ENCODE measurements around the gene LRMDA. TPM values are rescaled to one million over a fixed set of nuclear protein-coding genes. Genes with fewer than 3 reads are reported as not detected.

LRMDA gene
- total and polyA plus RNA-seq, 2 of the 13 experiments (the other 11 are each of a cell fraction or from before 2014, with no cell fraction given) = 13.4 to 22.0 TPM

DNA sequence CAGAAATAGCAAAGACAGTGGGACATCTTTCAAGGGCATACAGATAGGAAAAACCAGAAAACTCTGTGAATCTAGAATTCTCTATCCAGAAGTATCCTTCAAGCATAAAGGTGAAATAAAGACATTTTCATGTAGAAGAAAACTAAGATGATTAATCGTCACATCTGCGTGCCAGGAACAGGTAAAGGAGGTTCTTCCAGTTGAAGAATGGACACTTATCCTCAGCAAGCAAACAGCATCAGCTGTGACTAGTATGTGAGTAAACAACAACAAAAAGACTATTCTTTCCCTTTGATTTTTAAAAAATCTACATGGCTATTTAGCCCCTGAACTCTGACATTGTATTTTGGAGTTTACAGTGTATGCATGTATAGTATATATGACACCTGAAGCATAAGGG, 124.9 kb downstream of the LRMDA start:
- ATAC-seq (no peak), FAIRE-seq (no peak)

More for the DNA sequence above, 124.9 kb downstream of the LRMDA start:
- WGBS (ENCODE audit: low lambda C conversion rate) = 52% methylated on average over 2 of the region's 2 CpGs
- no peaks in the 10 kb centered on the region for H3K27me3 ChIP-seq (ENCODE audit: control insufficient read depth in 1 of 2, insufficient read depth in 2 of 2, low read length in 2 of 2)
- H3K27ac ChIP-seq (ENCODE audit: extremely low read length, insufficient read depth, low read length) = no peak overlapping the region
- ChIA-PET CTCF (ENCODE audit: low intra/inter-chr PET ratio, low total read pairs) (no interaction called here), POLR2A (no interaction called here)
- no peaks in the 10 kb centered on the region for H4K20me1 ChIP-seq (ENCODE audit: insufficient read depth, low read length)
- no peaks in the 10 kb centered on the region for H3K36me3 ChIP-seq (replicated peaks in 1 of 2; ENCODE audit: control insufficient read depth in 1 of 2, insufficient read depth in 2 of 2, low read length in 2 of 2)
- in situ Hi-C loops (cut with HindIII; ENCODE audit: extremely low pct_ligation_motif_present, low pct_unique_long_range_greater_than_20kb) = no loop called here
- no peak for TF ChIP-seq CSRNP1 (CRISPR knock-in tag; IDR thresholded peaks at IDR 0.05)
- TF ChIP-seq, protein P1, sequence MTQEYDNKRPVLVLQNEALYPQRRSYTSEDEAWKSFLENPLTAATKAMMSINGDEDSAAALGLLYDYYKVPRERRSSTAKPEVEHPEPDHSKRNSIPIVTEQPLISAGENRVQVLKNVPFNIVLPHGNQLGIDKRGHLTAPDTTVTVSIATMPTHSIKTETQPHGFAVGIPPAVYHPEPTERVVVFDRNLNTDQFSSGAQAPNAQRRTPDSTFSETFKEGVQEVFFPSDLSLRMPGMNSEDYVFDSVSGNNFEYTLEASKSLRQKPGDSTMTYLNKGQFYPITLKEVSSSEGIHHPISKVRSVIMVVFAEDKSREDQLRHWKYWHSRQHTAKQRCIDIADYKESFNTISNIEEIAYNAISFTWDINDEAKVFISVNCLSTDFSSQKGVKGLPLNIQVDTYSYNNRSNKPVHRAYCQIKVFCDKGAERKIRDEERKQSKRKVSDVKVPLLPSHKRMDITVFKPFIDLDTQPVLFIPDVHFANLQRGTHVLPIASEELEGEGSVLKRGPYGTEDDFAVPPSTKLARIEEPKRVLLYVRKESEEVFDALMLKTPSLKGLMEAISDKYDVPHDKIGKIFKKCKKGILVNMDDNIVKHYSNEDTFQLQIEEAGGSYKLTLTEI (CRISPR knock-in tag; conservative IDR thresholded peaks at IDR 0.05) = no peak
- TF ChIP-seq SRF (IDR thresholded peaks at IDR 0.05; ENCODE audit: low read depth, low read length) = no peak
- no peak for TF ChIP-seq ZNF484 (CRISPR knock-in tag; IDR thresholded peaks at IDR 0.05; ENCODE audit: borderline replicate concordance, low read depth)
- no peak for TF ChIP-seq RFXAP (CRISPR knock-in tag; IDR thresholded peaks at IDR 0.05; ENCODE audit: borderline replicate concordance)
- TF ChIP-seq, protein P2, sequence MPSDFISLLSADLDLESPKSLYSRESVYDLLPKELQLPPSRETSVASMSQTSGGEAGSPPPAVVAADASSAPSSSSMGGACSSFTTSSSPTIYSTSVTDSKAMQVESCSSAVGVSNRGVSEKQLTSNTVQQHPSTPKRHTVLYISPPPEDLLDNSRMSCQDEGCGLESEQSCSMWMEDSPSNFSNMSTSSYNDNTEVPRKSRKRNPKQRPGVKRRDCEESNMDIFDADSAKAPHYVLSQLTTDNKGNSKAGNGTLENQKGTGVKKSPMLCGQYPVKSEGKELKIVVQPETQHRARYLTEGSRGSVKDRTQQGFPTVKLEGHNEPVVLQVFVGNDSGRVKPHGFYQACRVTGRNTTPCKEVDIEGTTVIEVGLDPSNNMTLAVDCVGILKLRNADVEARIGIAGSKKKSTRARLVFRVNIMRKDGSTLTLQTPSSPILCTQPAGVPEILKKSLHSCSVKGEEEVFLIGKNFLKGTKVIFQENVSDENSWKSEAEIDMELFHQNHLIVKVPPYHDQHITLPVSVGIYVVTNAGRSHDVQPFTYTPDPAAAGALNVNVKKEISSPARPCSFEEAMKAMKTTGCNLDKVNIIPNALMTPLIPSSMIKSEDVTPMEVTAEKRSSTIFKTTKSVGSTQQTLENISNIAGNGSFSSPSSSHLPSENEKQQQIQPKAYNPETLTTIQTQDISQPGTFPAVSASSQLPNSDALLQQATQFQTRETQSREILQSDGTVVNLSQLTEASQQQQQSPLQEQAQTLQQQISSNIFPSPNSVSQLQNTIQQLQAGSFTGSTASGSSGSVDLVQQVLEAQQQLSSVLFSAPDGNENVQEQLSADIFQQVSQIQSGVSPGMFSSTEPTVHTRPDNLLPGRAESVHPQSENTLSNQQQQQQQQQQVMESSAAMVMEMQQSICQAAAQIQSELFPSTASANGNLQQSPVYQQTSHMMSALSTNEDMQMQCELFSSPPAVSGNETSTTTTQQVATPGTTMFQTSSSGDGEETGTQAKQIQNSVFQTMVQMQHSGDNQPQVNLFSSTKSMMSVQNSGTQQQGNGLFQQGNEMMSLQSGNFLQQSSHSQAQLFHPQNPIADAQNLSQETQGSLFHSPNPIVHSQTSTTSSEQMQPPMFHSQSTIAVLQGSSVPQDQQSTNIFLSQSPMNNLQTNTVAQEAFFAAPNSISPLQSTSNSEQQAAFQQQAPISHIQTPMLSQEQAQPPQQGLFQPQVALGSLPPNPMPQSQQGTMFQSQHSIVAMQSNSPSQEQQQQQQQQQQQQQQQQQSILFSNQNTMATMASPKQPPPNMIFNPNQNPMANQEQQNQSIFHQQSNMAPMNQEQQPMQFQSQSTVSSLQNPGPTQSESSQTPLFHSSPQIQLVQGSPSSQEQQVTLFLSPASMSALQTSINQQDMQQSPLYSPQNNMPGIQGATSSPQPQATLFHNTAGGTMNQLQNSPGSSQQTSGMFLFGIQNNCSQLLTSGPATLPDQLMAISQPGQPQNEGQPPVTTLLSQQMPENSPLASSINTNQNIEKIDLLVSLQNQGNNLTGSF (CRISPR knock-in tag; IDR thresholded peaks at IDR 0.05) = no peak
- TF ChIP-seq, protein P3, sequence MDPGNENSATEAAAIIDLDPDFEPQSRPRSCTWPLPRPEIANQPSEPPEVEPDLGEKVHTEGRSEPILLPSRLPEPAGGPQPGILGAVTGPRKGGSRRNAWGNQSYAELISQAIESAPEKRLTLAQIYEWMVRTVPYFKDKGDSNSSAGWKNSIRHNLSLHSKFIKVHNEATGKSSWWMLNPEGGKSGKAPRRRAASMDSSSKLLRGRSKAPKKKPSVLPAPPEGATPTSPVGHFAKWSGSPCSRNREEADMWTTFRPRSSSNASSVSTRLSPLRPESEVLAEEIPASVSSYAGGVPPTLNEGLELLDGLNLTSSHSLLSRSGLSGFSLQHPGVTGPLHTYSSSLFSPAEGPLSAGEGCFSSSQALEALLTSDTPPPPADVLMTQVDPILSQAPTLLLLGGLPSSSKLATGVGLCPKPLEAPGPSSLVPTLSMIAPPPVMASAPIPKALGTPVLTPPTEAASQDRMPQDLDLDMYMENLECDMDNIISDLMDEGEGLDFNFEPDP (CRISPR knock-in tag; conservative IDR thresholded peaks at IDR 0.05) = no peak
- TF ChIP-seq REPIN1 (CRISPR knock-in tag; IDR thresholded peaks at IDR 0.05; ENCODE audit: borderline replicate concordance, low read depth) = no peak
- no peak for TF ChIP-seq DNMT1 (CRISPR knock-in tag; IDR thresholded peaks at IDR 0.05)
- H3K9ac ChIP-seq (ENCODE audit: insufficient read depth, low read depth, low read length) = no peak overlapping the region
- H3K4me2 ChIP-seq (ENCODE audit: low read depth, low read length) = no peak overlapping the region
- DNase-seq (ENCODE audit: low spot score) = no peak
- no peak overlapping the region for H3K4me3 ChIP-seq (replicated peaks in 1 of 3; ENCODE audit: insufficient read depth in 1 of 3, low read depth in 2 of 3, low read length in 3 of 3)
- BruUV-seq (replicated peaks) = no TSS peak
- H3K4me1 ChIP-seq (ENCODE audit: insufficient read depth, low read length) = peaks cover 15% of the 10 kb centered on the region
- no peaks in the 10 kb centered on the region for H3K79me2 ChIP-seq (ENCODE audit: insufficient read depth, low read length)
- intact Hi-C loops (cut with micrococcal nuclease; ENCODE audit: unreplicated experiment) = no loop called here
- no peaks in the 10 kb centered on the region for H3K9me3 ChIP-seq (ENCODE audit: low read length)
- no peak overlapping the region for H2AFZ ChIP-seq (ENCODE audit: low read length)

All from HepG2 (cell line).